HT-29 (cell line): ENCODE measurements around the gene ZDHHC7. TPM values are rescaled to one million over a fixed set of nuclear protein-coding genes. Genes with fewer than 3 reads are reported as not detected.

Experiments
- total RNA-seq: library from RNA; depleted of rRNA; stranded (reverse); fragments of >200 nt; shearing (Covaris generic); gene quantifications from 2 replicates; pipeline ENCODE4 v1.2.3, GENCODE V29; 2014; rRNA removed

ZDHHC7 gene
- total RNA-seq, 1 experiment from 2014 or later: 40.3 TPM

Other genes with a start within 250 kb of the ZDHHC7 start
- gene CRISPLD2, start 191.6 kb downstream of the ZDHHC7 start, total RNA-seq: 0.74 and 0.78 TPM in 2 replicates
- gene KIAA0513, start 16.3 kb upstream of the ZDHHC7 start, total RNA-seq: 0.91 and 1.2 TPM in 2 replicates
- gene CIBAR2, start 100.9 kb upstream of the ZDHHC7 start, total RNA-seq: not detected in 2 replicates